ENCODE data around the gene SPRY4. TPM values are rescaled to one million over a fixed set of nuclear protein-coding genes. Genes with fewer than 3 reads are reported as not detected.

The SPRY4 gene
- total and polyA plus RNA-seq, 12 donors: 12.1 to 66.1 (median 30.3) TPM

GRCh38 chr5:142287096-142287972 lies 37.5 kb downstream of the SPRY4 start:
- intact Hi-C loops (cut with DNase I): no loop called here
- Histone ChIP-seq H3K9me3 (replicated peaks in 1 of 3) (no peaks in the 10 kb centered on the region), H3K4me3 (no peak overlapping the region), H3K36me3 (replicated peaks in 1 of 2) (no peaks in the 10 kb centered on the region), H3K27ac (peak overlapping the region in 2 of 5 donors; percentile 13 to 30), H3K4me1 (replicated peaks in 1 of 2) (peaks cover 0 to 16% of the 10 kb centered on the region in 2 donors), H3K27me3 (no peaks in the 10 kb centered on the region)
- WGBS, 4 donors: 65 to 81% (median 77%) methylated on average over 8 to 17 of the region's 17 CpGs
- TF ChIP-seq CTCF (IDR thresholded peaks at IDR 0.05) (no peak), POLR2A (IDR thresholded peaks at IDR 0.05) (no peak)
- DNase-seq: peak in 2 of 7 donors; percentile 16 to 32

- no peaks in the 10 kb centered on the region for H3K9me3 ChIP-seq (replicated peaks in 1 of 3)
- no peaks in the 10 kb centered on the region for H3K27me3 ChIP-seq
- 95 to 97% (median 96%) methylated on average over 12 of the region's 12 CpGs for WGBS, 4 donors
- no peak overlapping the region for H3K4me3 ChIP-seq
- intact Hi-C loops (cut with DNase I): no loop called here
- TF ChIP-seq POLR2A (IDR thresholded peaks at IDR 0.05) (no peak), CTCF (IDR thresholded peaks at IDR 0.05) (no peak)
- no peak overlapping the region for H3K27ac ChIP-seq
- peaks cover 0 to 17% of the 10 kb centered on the region in 2 donors for H3K4me1 ChIP-seq (replicated peaks in 1 of 2)
- DNase-seq: no peak
- no peaks in the 10 kb centered on the region for H3K36me3 ChIP-seq (replicated peaks in 1 of 2)
These were observed 38.7 kb downstream of the SPRY4 start for GRCh38 chr5:142286111-142286510.

- Histone ChIP-seq H3K9me3 (replicated peaks in 1 of 3) (no peaks in the 10 kb centered on the region), H3K36me3 (replicated peaks in 1 of 2) (no peaks in the 10 kb centered on the region), H3K4me3 (no peak overlapping the region), H3K4me1 (replicated peaks in 1 of 2) (peaks cover 0 to 18% of the 10 kb centered on the region in 2 donors), H3K27me3 (no peaks in the 10 kb centered on the region), H3K27ac (no peak overlapping the region)
- TF ChIP-seq CTCF (IDR thresholded peaks at IDR 0.05) (no peak), POLR2A (IDR thresholded peaks at IDR 0.05) (no peak)
- no peak for DNase-seq
- 76 to 92% (median 86%) methylated on average over 6 of the region's 6 CpGs for WGBS, 4 donors
- intact Hi-C loops (cut with DNase I): no loop called here
These were observed 41.5 kb downstream of the SPRY4 start for GRCh38 chr5:142283304-142283703.

GRCh38 chr5:142281966-142282365 lies 42.9 kb downstream of the SPRY4 start:
- no peak for DNase-seq
- no peak overlapping the region for H3K27ac ChIP-seq
- no peaks in the 10 kb centered on the region for H3K27me3 ChIP-seq
- intact Hi-C loops (cut with DNase I): no loop called here
- no peaks in the 10 kb centered on the region for H3K9me3 ChIP-seq (replicated peaks in 1 of 3)
- WGBS, 4 donors: 94 to 96% (median 94%) methylated on average over 6 of the region's 6 CpGs
- H3K4me3 ChIP-seq: no peak overlapping the region
- peaks cover 0 to 8% of the 10 kb centered on the region in 2 donors for H3K4me1 ChIP-seq (replicated peaks in 1 of 2)
- no peak for TF ChIP-seq CTCF (IDR thresholded peaks at IDR 0.05)
- TF ChIP-seq POLR2A (IDR thresholded peaks at IDR 0.05): no peak
- no peaks in the 10 kb centered on the region for H3K36me3 ChIP-seq (replicated peaks in 1 of 2)

Measured in adrenal gland (tissue), 12 donors.